Parathyroid adenoma (tissue), 2 donors: ENCODE results near the gene FHL3.
A peak's percentile ranks its signal among the peaks of the same experiment; 100 is the strongest.

Experiments
- H2AFZ ChIP-seq: fragments of 300-600 bp; sonication (generic); one replicate; pipeline ENCODE4 v1.7.0; 2017; ENCODE audit warnings: antibody characterized with exemption, mild to moderate bottlenecking
- H3K27ac ChIP-seq: fragments of 300-600 bp; sonication (generic); one replicate; pipeline ENCODE4 v1.7.0; 2017
- H3K27me3 ChIP-seq: fragments of 300-600 bp; sonication (generic); one replicate; pipeline ENCODE4 v1.7.0; 2017; ENCODE audit warnings: low read length; ENCODE audit not compliant: control insufficient read depth, insufficient read depth
- H3K36me3 ChIP-seq: fragments of 300-600 bp; sonication (generic); one replicate; pipeline ENCODE4 v1.7.0; 2017; ENCODE audit warnings: low read length; ENCODE audit not compliant: control insufficient read depth, insufficient read depth
- H3K4me1 ChIP-seq: fragments of 300-600 bp; sonication (generic); one replicate; pipeline ENCODE4 v1.7.0; 2017; ENCODE audit warnings: control low read depth
- H3K4me2 ChIP-seq: fragments of 300-600 bp; sonication (generic); one replicate; pipeline ENCODE4 v1.7.0; 2017; ENCODE audit warnings: low read length
- H3K4me3 ChIP-seq: fragments of 300-600 bp; sonication (generic); one replicate; pipeline ENCODE4 v1.7.0; 2017; ENCODE audit warnings: low read depth, low read length
- H3K79me2 ChIP-seq: fragments of 300-600 bp; sonication (generic); one replicate; pipeline ENCODE4 v1.7.0; 2017; ENCODE audit warnings: control low read depth
- H3K9ac ChIP-seq: fragments of 300-600 bp; sonication (generic); one replicate; pipeline ENCODE4 v1.7.0; 2017; ENCODE audit warnings: mild to moderate bottlenecking
- H3K9me3 ChIP-seq: fragments of 300-600 bp; sonication (generic); one replicate; pipeline ENCODE4 v1.7.0; 2017; ENCODE audit warnings: low read length; ENCODE audit not compliant: control insufficient read depth
- CTCF ChIP-seq: fragments of 300-600 bp; sonication (generic); IDR thresholded peaks from one replicate; pipeline ENCODE4 v1.7.0; 2017; ENCODE audit warnings: antibody characterized with exemption, mild to moderate bottlenecking
- donor health status: primary hyperparathyroidism.

The FHL3 gene, protein sequence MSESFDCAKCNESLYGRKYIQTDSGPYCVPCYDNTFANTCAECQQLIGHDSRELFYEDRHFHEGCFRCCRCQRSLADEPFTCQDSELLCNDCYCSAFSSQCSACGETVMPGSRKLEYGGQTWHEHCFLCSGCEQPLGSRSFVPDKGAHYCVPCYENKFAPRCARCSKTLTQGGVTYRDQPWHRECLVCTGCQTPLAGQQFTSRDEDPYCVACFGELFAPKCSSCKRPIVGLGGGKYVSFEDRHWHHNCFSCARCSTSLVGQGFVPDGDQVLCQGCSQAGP

DNA sequence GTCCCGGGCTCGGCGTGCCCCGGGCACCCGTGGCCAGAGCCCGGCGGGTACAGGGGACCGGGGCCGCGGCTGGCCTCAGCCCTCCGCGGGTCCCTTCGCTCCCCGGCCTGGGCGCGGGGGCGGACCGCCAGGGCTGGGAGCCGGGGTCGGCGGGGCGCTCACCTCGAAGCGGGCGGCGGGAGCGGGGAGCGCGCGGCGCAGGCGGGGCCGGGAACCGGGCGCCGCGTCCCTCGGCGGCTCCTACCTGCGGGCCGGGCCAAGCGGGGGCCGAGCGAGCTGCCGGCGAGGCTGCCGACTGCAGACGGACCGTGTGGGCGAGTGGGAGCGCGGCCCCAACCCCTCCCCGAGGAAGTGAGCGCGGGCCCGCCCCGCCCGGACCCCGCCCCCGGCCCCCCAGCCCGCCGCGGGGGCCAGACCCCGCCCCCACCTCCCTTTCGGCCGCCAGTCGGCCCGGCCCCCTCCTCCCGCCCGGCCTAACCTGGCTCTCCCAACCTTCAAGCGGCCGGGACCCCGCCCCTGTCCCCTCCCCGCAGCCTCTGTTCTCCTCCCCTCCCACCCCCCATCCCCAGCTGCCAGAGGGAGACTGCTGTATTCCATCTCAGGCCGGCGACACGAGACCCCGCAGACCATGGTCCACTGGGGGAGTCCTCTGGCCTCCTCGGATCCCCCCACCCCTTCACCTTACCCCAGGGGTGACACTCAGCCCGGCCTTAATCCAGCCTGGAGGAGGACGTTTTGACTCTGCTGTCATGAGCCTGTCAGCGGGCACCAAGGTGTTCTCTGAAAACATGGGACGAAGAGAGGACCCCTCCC, at the start of gene FHL3:
TSS of gene FHL3 (minus strand) at position 320 of the 813 bp plus-strand sequence. CDS start 6,102 bp downstream, outside the sequence.
- Histone ChIP-seq H3K79me2 (no peaks in the 10 kb centered on the region), H3K4me3 (peak within 1 kb of the TSS; percentile 53), H3K27me3 (no peaks in the 10 kb centered on the region), H3K9me3 (no peaks in the 10 kb centered on the region), H3K4me1 (peaks cover 4% of the 10 kb centered on the region), H3K27ac (peak within 1 kb of the TSS; percentile 41), H2AFZ (peak within 1 kb of the TSS; percentile 83), H3K9ac (no peak within 1 kb of the TSS), H3K4me2 (peak within 1 kb of the TSS; percentile 81), H3K36me3 (no peaks in the 10 kb centered on the region)
- TF ChIP-seq CTCF, result no peak

- no peak overlapping the region for H3K4me2 ChIP-seq
- no peak overlapping the region for H2AFZ ChIP-seq
- H3K4me3 ChIP-seq, result no peak overlapping the region
- H3K79me2 ChIP-seq, result no peaks in the 10 kb centered on the region
- no peak for TF ChIP-seq CTCF
- no peaks in the 10 kb centered on the region for H3K36me3 ChIP-seq
- H3K27ac ChIP-seq, result no peak overlapping the region
- no peaks in the 10 kb centered on the region for H3K27me3 ChIP-seq
- H3K9ac ChIP-seq, result no peak overlapping the region
- no peaks in the 10 kb centered on the region for H3K4me1 ChIP-seq
- H3K9me3 ChIP-seq, result no peaks in the 10 kb centered on the region
Observed at GRCh38 chr1:38053416-38054091, 48.2 kb upstream of the FHL3 start.

DNA sequence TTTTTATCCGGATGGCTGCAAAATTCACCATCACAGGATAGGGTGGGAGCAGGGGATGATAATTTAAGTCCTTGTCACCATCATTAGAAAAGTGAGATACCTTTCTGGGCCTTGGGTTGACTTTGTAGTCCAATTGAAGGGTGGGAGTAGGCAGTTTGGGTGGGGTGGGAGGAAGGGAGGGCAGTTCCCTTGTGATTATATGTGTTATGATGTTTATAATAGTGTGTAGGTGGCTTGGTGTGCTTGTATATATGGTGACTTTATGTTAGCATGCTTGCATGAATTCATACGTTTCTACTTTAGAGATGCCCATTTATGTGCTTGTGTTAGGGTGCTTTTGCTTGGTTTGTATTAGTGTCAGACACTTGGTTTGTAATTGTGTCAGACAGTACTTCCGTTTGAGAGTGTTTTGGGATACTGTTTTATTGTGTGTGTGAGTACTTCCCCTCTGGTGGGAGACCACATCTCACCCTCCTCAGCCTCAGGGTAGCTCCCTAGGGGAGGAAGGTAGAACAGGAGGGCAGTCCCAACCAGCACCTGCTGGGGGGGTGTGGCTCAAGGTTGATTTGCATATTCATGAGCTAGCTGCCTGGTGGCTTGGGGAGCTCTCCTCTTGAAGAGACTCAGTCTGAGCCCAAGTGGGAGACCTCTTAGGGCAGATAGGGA, 47.6 kb upstream of the FHL3 start:
- no peaks in the 10 kb centered on the region for H3K4me1 ChIP-seq
- no peak overlapping the region for H3K4me3 ChIP-seq
- no peak overlapping the region for H2AFZ ChIP-seq
- no peaks in the 10 kb centered on the region for H3K36me3 ChIP-seq
- no peaks in the 10 kb centered on the region for H3K27me3 ChIP-seq
- no peaks in the 10 kb centered on the region for H3K9me3 ChIP-seq
- no peak overlapping the region for H3K4me2 ChIP-seq
- TF ChIP-seq CTCF, result no peak
- H3K9ac ChIP-seq, result no peak overlapping the region
- H3K79me2 ChIP-seq, result no peaks in the 10 kb centered on the region
- H3K27ac ChIP-seq, result no peak overlapping the region

- Histone ChIP-seq H3K4me1 (no peaks in the 10 kb centered on the region), H3K9me3 (no peaks in the 10 kb centered on the region), H3K9ac (no peak overlapping the region), H2AFZ (no peak overlapping the region), H3K27ac (no peak overlapping the region), H3K36me3 (no peaks in the 10 kb centered on the region), H3K4me2 (no peak overlapping the region), H3K4me3 (no peak overlapping the region), H3K27me3 (no peaks in the 10 kb centered on the region), H3K79me2 (no peaks in the 10 kb centered on the region)
- TF ChIP-seq CTCF, result no peak
Observed at GRCh38 chr1:38051079-38051543, 45.8 kb upstream of the FHL3 start.
